ENCODE data around the gene ASTN2.
"Not testable (repeated sequence)": the region's sequence is repeated elsewhere in the genome, so short reads cannot be mapped to it uniquely, and the experiment has no call there.

Gene ASTN2

GRCh38 chr9:117074784-117075520 lies 339.9 kb downstream of the ASTN2 start:
- no peak for DNase-seq (ENCODE audit: low spot score)

GRCh38 chr9:117074342-117074662 lies 340.6 kb downstream of the ASTN2 start:
- DNase-seq (ENCODE audit: low spot score): no peak

GRCh38 chr9:117073539-117074341 lies 341.1 kb downstream of the ASTN2 start:
- peak; percentile 60 for DNase-seq (ENCODE audit: low spot score)

GRCh38 chr9:117073071-117073470 lies 341.8 kb downstream of the ASTN2 start:
- peak; percentile 18 for DNase-seq (ENCODE audit: low spot score)

GRCh38 chr9:117072216-117072615 lies 342.6 kb downstream of the ASTN2 start:
- DNase-seq (ENCODE audit: low spot score): no peak

GRCh38 chr9:117071673-117072207 lies 343.1 kb downstream of the ASTN2 start:
- DNase-seq (ENCODE audit: low spot score): not testable (repeated sequence)

GRCh38 chr9:117063721-117064471 lies 351.0 kb downstream of the ASTN2 start:
- DNase-seq (ENCODE audit: low spot score): no peak

- no peak for DNase-seq (ENCODE audit: low spot score)
Observed at GRCh38 chr9:117060963-117061362, 353.9 kb downstream of the ASTN2 start.

GRCh38 chr9:117050007-117050406 lies 364.9 kb downstream of the ASTN2 start:
- DNase-seq (ENCODE audit: low spot score): no peak

GRCh38 chr9:117046666-117047327 lies 368.1 kb downstream of the ASTN2 start:
- no peak for DNase-seq (ENCODE audit: low spot score)

GRCh38 chr9:117044241-117044640 lies 370.6 kb downstream of the ASTN2 start:
- DNase-seq (ENCODE audit: low spot score): peak; percentile 74

- DNase-seq (ENCODE audit: low spot score): no peak
Observed at GRCh38 chr9:117043159-117043558, 371.7 kb downstream of the ASTN2 start.

GRCh38 chr9:117035546-117035945 lies 379.3 kb downstream of the ASTN2 start:
- no peak for DNase-seq (ENCODE audit: low spot score)

GRCh38 chr9:117034866-117035265 lies 380.0 kb downstream of the ASTN2 start:
- DNase-seq (ENCODE audit: low spot score): peak; percentile 70

- DNase-seq (ENCODE audit: low spot score): no peak
Observed at GRCh38 chr9:117030254-117030768, 384.5 kb downstream of the ASTN2 start.

GRCh38 chr9:117029341-117029740 lies 385.5 kb downstream of the ASTN2 start:
- no peak for DNase-seq (ENCODE audit: low spot score)

- DNase-seq (ENCODE audit: low spot score): peak; percentile 17
Observed at GRCh38 chr9:117028103-117028858, 386.6 kb downstream of the ASTN2 start.

GRCh38 chr9:117021906-117022305 lies 393.0 kb downstream of the ASTN2 start:
- no peak for DNase-seq (ENCODE audit: low spot score)

- no peak for DNase-seq (ENCODE audit: low spot score)
Observed at GRCh38 chr9:117018966-117019617, 395.8 kb downstream of the ASTN2 start.

- DNase-seq (ENCODE audit: low spot score): no peak
Observed at GRCh38 chr9:117017414-117017985, 397.4 kb downstream of the ASTN2 start.
